Ovary (tissue), 3 donors: ENCODE results near the gene JADE2.

ENCODE experiments used
- CTCF ChIP-seq, 3 donors: fragments of 450-650 bp in 2 of 3; fragments of 200-600 bp in 1 of 3; IDR thresholded peaks; one replicate each; pipeline versions ENCODE4 v1.5.1 to v1.8.0; 2016 to 2022; ENCODE audit warnings: antibody characterized with exemption in 3 of 3, mild to moderate bottlenecking in 1 of 3
- POLR2A ChIP-seq: fragments of 450-650 bp; IDR thresholded peaks from one replicate; pipeline ENCODE4 v1.6.1; 2017; ENCODE audit warnings: antibody characterized with exemption, mild to moderate bottlenecking, moderate library complexity
- donor health status: DM: no; HTN: no; CAD: no.

DNA sequence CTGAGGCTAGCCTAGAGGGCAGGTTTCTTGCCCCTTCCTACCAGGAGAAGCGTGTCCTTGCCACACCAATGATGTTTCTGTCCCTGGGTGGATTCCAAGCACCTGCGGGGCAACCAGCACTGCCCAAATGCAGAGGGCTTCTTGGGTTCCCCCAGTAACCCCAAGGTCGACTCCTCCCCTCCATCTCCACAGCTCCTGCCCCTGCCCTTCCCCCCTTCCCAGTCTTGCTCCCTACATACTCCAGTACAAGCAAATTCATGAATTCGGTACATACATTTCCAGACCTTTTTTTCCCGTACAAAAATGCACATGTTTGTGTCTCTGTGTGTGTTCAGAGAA lies 12.8 kb upstream of the JADE2 start:
- no peak for TF ChIP-seq POLR2A
- TF ChIP-seq CTCF (IDR thresholded peaks at IDR 0.05) = no peak
